ENCODE measurements around the gene SEC22A.

SEC22A gene

DNA sequence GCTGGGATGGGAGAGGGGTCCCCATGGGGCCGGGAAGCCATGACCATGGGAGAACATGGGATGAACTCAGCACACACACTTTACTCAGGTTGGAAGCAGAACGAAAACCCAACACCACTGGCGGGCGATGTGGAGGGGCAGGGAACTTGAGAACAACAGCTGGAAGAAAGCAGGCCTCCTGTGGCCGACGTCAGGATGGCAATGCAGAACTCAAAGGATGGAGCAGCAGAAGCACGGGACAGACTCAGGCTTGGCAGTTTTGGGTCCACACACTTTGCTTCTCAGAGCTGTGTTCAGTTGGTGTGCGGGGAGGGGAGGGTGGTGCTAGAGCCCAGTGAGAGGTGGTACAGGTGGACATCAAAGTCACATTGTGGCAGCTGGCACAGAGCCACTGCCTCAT, 80.7 kb downstream of the SEC22A start:
- H3K4me3 ChIP-seq: no peak overlapping the region
- DNase-seq (ENCODE audit: low spot score): no peak
- TF ChIP-seq, protein P1, sequence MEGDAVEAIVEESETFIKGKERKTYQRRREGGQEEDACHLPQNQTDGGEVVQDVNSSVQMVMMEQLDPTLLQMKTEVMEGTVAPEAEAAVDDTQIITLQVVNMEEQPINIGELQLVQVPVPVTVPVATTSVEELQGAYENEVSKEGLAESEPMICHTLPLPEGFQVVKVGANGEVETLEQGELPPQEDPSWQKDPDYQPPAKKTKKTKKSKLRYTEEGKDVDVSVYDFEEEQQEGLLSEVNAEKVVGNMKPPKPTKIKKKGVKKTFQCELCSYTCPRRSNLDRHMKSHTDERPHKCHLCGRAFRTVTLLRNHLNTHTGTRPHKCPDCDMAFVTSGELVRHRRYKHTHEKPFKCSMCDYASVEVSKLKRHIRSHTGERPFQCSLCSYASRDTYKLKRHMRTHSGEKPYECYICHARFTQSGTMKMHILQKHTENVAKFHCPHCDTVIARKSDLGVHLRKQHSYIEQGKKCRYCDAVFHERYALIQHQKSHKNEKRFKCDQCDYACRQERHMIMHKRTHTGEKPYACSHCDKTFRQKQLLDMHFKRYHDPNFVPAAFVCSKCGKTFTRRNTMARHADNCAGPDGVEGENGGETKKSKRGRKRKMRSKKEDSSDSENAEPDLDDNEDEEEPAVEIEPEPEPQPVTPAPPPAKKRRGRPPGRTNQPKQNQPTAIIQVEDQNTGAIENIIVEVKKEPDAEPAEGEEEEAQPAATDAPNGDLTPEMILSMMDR (IDR thresholded peaks at IDR 0.05): no peak
- H3K27ac ChIP-seq: no peak overlapping the region

DNA sequence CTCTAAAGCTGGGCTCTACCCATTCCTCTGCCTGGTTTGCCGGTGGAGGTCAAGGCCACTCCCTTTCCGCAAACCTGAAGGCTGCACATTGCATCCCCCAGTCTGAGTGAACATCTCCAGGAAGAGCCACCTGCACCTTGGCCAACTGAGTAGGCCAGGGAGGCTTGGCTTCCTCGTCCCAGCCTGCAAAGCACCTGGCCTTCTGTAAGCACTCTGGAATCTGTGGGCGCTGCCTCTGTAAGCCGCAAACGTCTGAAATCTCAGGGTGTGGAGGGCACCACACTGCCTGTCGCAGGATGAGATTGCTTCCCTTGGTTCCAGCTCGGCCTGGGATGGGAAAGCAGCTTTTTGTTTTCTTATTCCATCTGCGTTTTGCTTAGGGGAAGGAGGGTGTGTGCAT, 81.3 kb downstream of the SEC22A start:
- DNase-seq (ENCODE audit: low spot score): no peak
- TF ChIP-seq, protein P1 (IDR thresholded peaks at IDR 0.05): no peak
- Histone ChIP-seq H3K4me3 (no peak overlapping the region), H3K27ac (no peak overlapping the region)

DNA sequence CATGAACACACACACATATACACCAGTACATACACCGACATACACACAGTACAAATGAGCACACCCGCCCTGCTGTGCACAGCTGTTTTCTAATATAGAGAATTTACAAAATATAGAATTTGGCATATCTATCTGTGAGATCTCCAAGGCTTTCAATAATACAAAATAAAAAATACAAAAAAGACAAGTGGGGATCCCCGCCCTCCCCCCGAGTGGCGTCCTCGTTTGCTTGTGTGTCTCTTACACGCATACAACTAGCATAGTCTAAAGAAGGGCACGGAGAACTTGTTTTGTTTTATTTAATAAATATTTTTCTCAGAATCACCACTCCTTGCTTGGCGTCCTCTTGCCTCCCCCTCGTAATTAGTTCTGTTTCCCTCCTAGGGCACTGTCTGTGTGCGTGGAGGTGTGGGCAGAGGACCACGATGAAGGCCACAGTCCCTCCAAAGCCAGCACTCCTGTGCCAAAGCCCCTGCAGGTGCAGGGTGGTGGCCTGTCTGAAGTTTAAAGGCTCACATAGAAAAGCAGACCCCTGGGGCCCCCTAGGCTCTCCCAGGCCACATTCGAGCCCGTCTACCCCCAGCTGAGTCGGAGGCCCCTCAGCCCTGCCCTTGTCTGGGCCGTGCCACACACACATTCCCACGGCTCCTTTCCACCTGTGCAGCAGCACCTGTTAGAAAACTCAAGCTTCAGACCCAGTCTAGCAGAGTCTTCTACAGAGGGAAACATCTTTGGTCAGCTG, 82.1 kb downstream of the SEC22A start:
- no peak for DNase-seq (ENCODE audit: low spot score)
- no peak overlapping the region for H3K27ac ChIP-seq
- no peak overlapping the region for H3K4me3 ChIP-seq
- TF ChIP-seq, protein P1 (IDR thresholded peaks at IDR 0.05): no peak

DNA sequence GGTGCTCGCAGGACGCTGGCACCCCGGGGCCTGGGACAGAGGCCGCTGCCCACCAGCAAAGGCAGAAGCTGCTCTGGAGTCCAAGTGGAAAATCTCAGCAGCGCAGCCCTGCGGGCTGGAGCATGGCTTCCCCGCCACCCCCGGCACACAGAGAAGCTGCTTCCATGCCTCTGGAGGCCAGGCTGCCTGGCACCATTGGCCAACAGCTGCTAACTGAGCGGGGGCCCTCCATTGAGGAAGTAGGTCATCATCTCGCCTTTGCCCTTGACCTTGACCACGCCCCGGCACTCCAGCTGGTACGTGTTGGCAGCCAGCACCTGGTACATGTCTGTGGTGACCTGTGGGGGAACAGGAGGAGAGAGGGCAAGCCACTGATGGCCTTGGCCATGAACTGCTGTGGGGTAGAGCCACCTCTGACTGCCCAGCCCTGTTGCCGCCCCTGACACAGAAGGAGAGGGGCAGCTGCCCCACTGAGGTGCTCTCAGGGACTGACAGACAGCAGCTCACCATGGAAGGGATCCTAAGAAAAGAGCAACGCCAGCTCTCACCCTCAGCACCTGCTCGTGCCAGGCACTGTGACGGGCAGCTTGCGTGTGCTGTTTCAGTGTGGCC, 82.8 kb downstream of the SEC22A start:
- no peak for DNase-seq (ENCODE audit: low spot score)
- no peak overlapping the region for H3K27ac ChIP-seq
- TF ChIP-seq, protein P1 (IDR thresholded peaks at IDR 0.05): no peak
- no peak overlapping the region for H3K4me3 ChIP-seq

DNA sequence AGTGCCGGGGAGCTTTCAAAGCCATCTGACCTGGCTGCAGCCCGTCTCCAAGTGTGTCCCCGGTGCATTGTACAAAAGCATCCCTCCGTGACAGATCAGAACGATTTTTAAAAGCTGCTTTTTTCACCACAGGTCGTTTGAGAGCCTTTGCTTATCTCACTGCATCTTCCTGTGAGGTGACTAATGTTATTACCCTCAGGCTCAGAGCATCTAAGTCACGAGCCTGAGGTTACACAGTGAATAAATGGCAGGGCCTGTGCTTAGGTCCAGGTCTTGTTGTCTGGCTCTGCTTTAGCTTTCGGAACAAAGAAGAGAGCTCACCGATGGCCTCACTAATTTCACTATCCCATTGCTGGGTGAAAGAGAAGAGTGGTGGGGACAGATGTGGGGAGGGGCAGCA, 83.3 kb downstream of the SEC22A start:
- Histone ChIP-seq H3K4me3 (no peak overlapping the region), H3K27ac (no peak overlapping the region)
- TF ChIP-seq, protein P1 (IDR thresholded peaks at IDR 0.05): no peak
- DNase-seq (ENCODE audit: low spot score): no peak

DNA sequence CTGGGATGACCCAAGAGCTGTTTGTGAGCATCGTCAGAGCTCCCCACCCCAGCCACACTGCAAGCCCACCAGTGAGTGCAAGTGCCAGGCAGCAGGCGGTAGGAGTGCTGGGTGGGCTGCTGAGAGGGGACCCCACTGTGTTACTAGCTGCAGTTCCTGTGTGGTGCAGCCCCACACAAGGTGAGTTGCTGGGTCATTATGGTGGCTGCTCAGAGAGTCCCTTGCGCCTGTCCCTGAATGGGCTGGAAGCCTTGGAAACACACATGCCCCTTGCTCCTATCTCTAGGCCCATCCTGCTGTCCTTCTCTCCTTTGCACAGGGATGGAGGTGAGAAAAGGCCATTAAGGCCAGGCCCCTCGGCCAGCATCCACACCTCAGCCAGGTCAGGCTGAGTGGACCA, 83.7 kb downstream of the SEC22A start:
- no peak overlapping the region for H3K4me3 ChIP-seq
- H3K27ac ChIP-seq: no peak overlapping the region
- no peak for DNase-seq (ENCODE audit: low spot score)
- TF ChIP-seq, protein P1 (IDR thresholded peaks at IDR 0.05): no peak

DNA sequence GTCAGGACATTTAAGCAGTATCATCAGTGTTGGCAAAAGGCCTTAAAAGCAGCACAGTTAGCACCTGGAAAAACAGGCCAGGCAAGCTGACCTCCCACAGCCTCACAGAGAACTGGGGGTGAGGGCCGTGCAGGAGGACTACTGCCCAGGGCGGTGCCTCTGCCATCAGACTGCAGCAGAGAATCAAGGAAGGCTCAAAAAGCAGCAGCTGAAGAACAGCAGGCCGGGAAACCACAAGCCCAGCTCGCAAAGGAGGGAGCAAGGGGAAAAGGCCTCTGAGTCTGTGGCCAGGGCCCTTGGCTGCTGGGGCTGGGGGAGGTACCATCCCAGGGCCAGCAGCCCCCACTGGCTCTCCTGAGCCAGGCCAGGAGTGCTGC, 84.2 kb downstream of the SEC22A start:
- no peak overlapping the region for H3K4me3 ChIP-seq
- no peak for DNase-seq (ENCODE audit: low spot score)

More for the DNA sequence above, 84.2 kb downstream of the SEC22A start:
- TF ChIP-seq, protein P1 (IDR thresholded peaks at IDR 0.05): no peak
- H3K27ac ChIP-seq: no peak overlapping the region
